SK-N-SH (cell line): ENCODE results near the gene PAIP1. TPM values are rescaled to one million over a fixed set of nuclear protein-coding genes. Genes with fewer than 3 reads are reported as not detected.

Experiments used
- CTCF ChIA-PET: fragments of 300-600, 350-600 bp; formaldehyde crosslinking; extraction: SDS; loops from one replicate; lab custom pipeline; 2021; lab: Yijun Ruan, JAX
- POLR2A ChIA-PET: fragments of 350-600 bp; sonication (Branson Sonifier 250); formaldehyde crosslinking; extraction: SDS; loops from one replicate; lab custom pipeline; 2020; ENCODE audit warnings: antibody characterized with exemption, inconsistent platforms; lab: Yijun Ruan, JAX
- DNase-seq: peaks from one replicate; pipeline ENCODE4 v3.0.0; 2012
- H2AFZ ChIP-seq: fragments of 200-600 bp; sonication (generic); 2 replicates; pipeline ENCODE4 v1.8.1; 2016; ENCODE audit warnings: antibody characterized with exemption, mild to moderate bottlenecking, low read depth
- H3F3A ChIP-seq: fragments of 200-600 bp; sonication (generic); replicated peaks from 2 replicates; pipeline ENCODE3; 2016; ENCODE audit warnings: antibody characterized with exemption, mild to moderate bottlenecking; ENCODE audit not compliant: insufficient read depth
- H3K27ac ChIP-seq, 2 experiments: fragments of 200-500 bp in 1 of 2; fragments of 200-600 bp in 1 of 2; sonication (Bioruptor generic) in 1 of 2; sonication (generic), shearing (Covaris generic) in 1 of 2; 2 replicates each; pipeline versions ENCODE4 v1.5.1 to v1.6.1; 2014 to 2016; ENCODE audit warnings: low read depth in 2 of 2, inconsistent platforms in 1 of 2, low read length in 1 of 2, mild to moderate bottlenecking in 1 of 2, mixed read lengths in 1 of 2
- H3K27me3 ChIP-seq: fragments of 200-600 bp; sonication (generic), shearing (Covaris generic); 2 replicates; pipeline ENCODE4 v1.6.1; 2016; ENCODE audit warnings: mixed run types; ENCODE audit not compliant: insufficient read depth
- H3K36me3 ChIP-seq, 2 experiments: fragments of 200-500 bp in 1 of 2; fragments of 200-600 bp in 1 of 2; sonication (Bioruptor generic) in 1 of 2; sonication (generic) in 1 of 2; replicated peaks in 1 of 2; 2 replicates each; pipeline versions ENCODE3 to v1.5.1; 2014 to 2016; ENCODE audit warnings: low read length in 1 of 2, mild to moderate bottlenecking in 1 of 2; ENCODE audit not compliant: insufficient read depth in 2 of 2, control insufficient read depth in 1 of 2
- H3K4me1 ChIP-seq, 2 experiments: fragments of 200-500 bp in 1 of 2; fragments of 200-600 bp in 1 of 2; sonication (Bioruptor generic) in 1 of 2; sonication (generic), shearing (Covaris generic) in 1 of 2; 2 replicates each; pipeline versions ENCODE4 v1.5.1 to v1.6.1; 2014 to 2016; ENCODE audit warnings: low read depth in 1 of 2, low read length in 1 of 2, mixed run types in 1 of 2; ENCODE audit not compliant: insufficient read depth in 2 of 2, control insufficient read depth in 1 of 2
- H3K4me2 ChIP-seq: fragments of 200-600 bp; sonication (generic), shearing (Covaris generic); 2 replicates; pipeline ENCODE4 v1.6.1; 2017; ENCODE audit warnings: mixed run types
- H3K4me3 ChIP-seq, 2 experiments: fragments of 200-500 bp in 1 of 2; fragments of 200-600 bp in 1 of 2; sonication (Bioruptor generic) in 1 of 2; sonication (generic), shearing (Covaris generic) in 1 of 2; 2 replicates each; pipeline versions ENCODE4 v1.5.1 to v1.8.1; 2014 to 2016; ENCODE audit warnings: low read depth in 2 of 2, inconsistent platforms in 1 of 2, low read length in 1 of 2, mild to moderate bottlenecking in 1 of 2, mixed read lengths in 1 of 2, moderate library complexity in 1 of 2
- H3K79me2 ChIP-seq: fragments of 200-600 bp; sonication (generic); 2 replicates; pipeline ENCODE4 v1.8.1; 2017; ENCODE audit warnings: mild to moderate bottlenecking; ENCODE audit not compliant: insufficient read depth
- H3K9ac ChIP-seq: fragments of 200-600 bp; sonication (generic); 2 replicates; pipeline ENCODE4 v1.6.1; 2017; ENCODE audit warnings: mixed run types
- H3K9me2 ChIP-seq: fragments of 200-600 bp; sonication (generic); 2 replicates; pipeline ENCODE4 v1.6.1; 2017; ENCODE audit warnings: mixed run types
- H3K9me3 ChIP-seq: fragments of 200-600 bp; sonication (generic); 2 replicates; pipeline ENCODE4 v1.6.1; 2017; ENCODE audit warnings: mixed run types, mild to moderate bottlenecking, moderate library complexity
- H4K20me1 ChIP-seq: fragments of 200-600 bp; sonication (generic); 2 replicates; pipeline ENCODE4 v1.6.1; 2017; ENCODE audit warnings: mild to moderate bottlenecking, mixed run types; ENCODE audit not compliant: insufficient read depth
- CTCF ChIP-seq: fragments of 200-600 bp; sonication (generic); IDR thresholded peaks from 2 replicates; pipeline ENCODE4 v1.6.1; 2017; ENCODE audit warnings: antibody characterized with exemption, mild to moderate bottlenecking, moderate library complexity
- ELF1 ChIP-seq: IDR thresholded peaks from 2 replicates; pipeline ENCODE4 v1.4.0; 2012
- EP300 ChIP-seq, 2 experiments: IDR thresholded peaks; 2 replicates each; pipeline versions ENCODE4 v1.4.0 to v1.6.1; 2012; ENCODE audit warnings: borderline replicate concordance in 1 of 2, low read depth in 1 of 2, low read length in 1 of 2
- FOXM1 ChIP-seq: IDR thresholded peaks from 2 replicates; pipeline ENCODE4 v1.4.0; 2012; ENCODE audit warnings: low read depth, mild to moderate bottlenecking
- GATA2 ChIP-seq: sonication (generic); formaldehyde crosslinking; IDR thresholded peaks from 2 replicates; pipeline ENCODE4 v1.5.0; 2020; ENCODE audit warnings: mild to moderate bottlenecking, missing genetic modification reagents
- IRF3 ChIP-seq: fragments of 150-350 bp; IDR thresholded peaks from 2 replicates; pipeline ENCODE4 v1.6.1; 2016; ENCODE audit warnings: mild to moderate bottlenecking, low read depth, low read length
- MEF2A ChIP-seq: IDR thresholded peaks from 2 replicates; pipeline ENCODE4 v1.4.0; 2012; ENCODE audit warnings: low read depth, borderline replicate concordance
- PBX3 ChIP-seq: IDR thresholded peaks from 2 replicates; pipeline ENCODE4; 2012
- POLR2AphosphoS5 ChIP-seq: IDR thresholded peaks from 2 replicates; pipeline ENCODE4 v1.6.1; 2012; ENCODE audit warnings: low read depth, low read length
- RCOR1 ChIP-seq: fragments of 150-350 bp; IDR thresholded peaks from 2 replicates; pipeline ENCODE4 v1.6.1; 2017; ENCODE audit warnings: antibody characterized with exemption, low read length
- SMC3 ChIP-seq: IDR thresholded peaks from 2 replicates; pipeline ENCODE4 v1.6.1; 2012; ENCODE audit warnings: low read depth, low read length, improper control_type of control experiment
- TEAD4 ChIP-seq: IDR thresholded peaks from 2 replicates; pipeline ENCODE4 v1.4.0; 2012; ENCODE audit warnings: mild to moderate bottlenecking, borderline replicate concordance; ENCODE audit not compliant: insufficient read depth
- USF1 ChIP-seq: IDR thresholded peaks from 2 replicates; pipeline ENCODE4 v1.4.0; 2012; ENCODE audit warnings: low read depth, borderline replicate concordance
- USF2 ChIP-seq: fragments of 150-350 bp; IDR thresholded peaks from 2 replicates; pipeline ENCODE4 v1.6.1; 2017; ENCODE audit warnings: antibody characterized with exemption, low read length, low read depth, borderline replicate concordance
- ZBTB33 ChIP-seq: IDR thresholded peaks from 2 replicates; pipeline ENCODE4 v1.4.0; 2012; ENCODE audit warnings: low read depth, borderline replicate concordance
- WGBS: methylation state at CpG from one replicate; pipeline ENCODE4 v1.1.6; 2017; ENCODE audit warnings: low lambda C conversion rate; 5-methylcytosine and 5-hydroxymethylcytosine counted together
- polyA plus RNA-seq, 3 experiments: library from polyadenylated mRNA; depleted of rRNA; stranded (reverse); fragments of >200 nt; gene quantifications; 2 replicates each; pipeline ENCODE4 v1.2.3, GENCODE V29; 2012

Gene PAIP1
- polyA plus RNA-seq, 1 of the 3 experiments (the other 2 are of a cell fraction) = 70.0 TPM

- 70% methylated on average over 2 of the region's 2 CpGs for WGBS
- Histone ChIP-seq H3K27me3 (no peaks in the 10 kb centered on the region), H3K79me2 (peaks cover 80% of the 10 kb centered on the region), H4K20me1 (peaks cover 62% of the 10 kb centered on the region), H3K9ac (no peak overlapping the region), H3K4me1 (peaks cover 19 to 28% of the 10 kb centered on the region in 2 experiments; a peak in 3 of 4 replicates), H3K27ac (no peak overlapping the region), H3F3A (no peaks in the 10 kb centered on the region), H3K4me3 (no peak overlapping the region), H3K4me2 (peak overlapping the region; percentile 85; the same call in 1 of the 2 replicates), H3K9me3 (no peaks in the 10 kb centered on the region), H3K36me3 (peaks cover 59 to 68% of the 10 kb centered on the region in 2 experiments), H3K9me2 (no peaks in the 10 kb centered on the region), H2AFZ (no peak overlapping the region)
- POLR2A ChIA-PET = interaction anchor here (1.1 kb wide), 1 partner anchor 51 kb away, joined by 4 read pairs; no protein-coding TSS in a partner anchor
- no peak for TF ChIP-seq IRF3
- TF ChIP-seq PBX3 = no peak
- no peak for DNase-seq
- CTCF ChIA-PET = interaction anchor here (0.6 to 2.6 kb wide), 3 partner anchors 10 to 38 kb away, joined by 3 to 13 read pairs (median 3); partner anchors contain the start of gene C5orf34
These were observed 3.5 kb downstream of the PAIP1 start for GRCh38 chr5:43553381-43553780.

- Histone ChIP-seq H2AFZ (no peak overlapping the region), H3K36me3 (peaks cover 75 to 84% of the 10 kb centered on the region in 2 experiments), H3K9ac (no peak overlapping the region), H3K9me3 (no peaks in the 10 kb centered on the region), H4K20me1 (peaks cover 72% of the 10 kb centered on the region), H3K4me2 (no peak overlapping the region), H3K27ac (no peak overlapping the region), H3K9me2 (no peaks in the 10 kb centered on the region), H3K4me3 (no peak overlapping the region), H3K79me2 (peaks cover 97% of the 10 kb centered on the region), H3F3A (no peaks in the 10 kb centered on the region), H3K4me1 (peaks cover 17 to 28% of the 10 kb centered on the region in 2 experiments; a peak in 3 of 4 replicates), H3K27me3 (no peaks in the 10 kb centered on the region)
- ChIA-PET POLR2A (no interaction called here), CTCF (no interaction called here)
- WGBS = 71% methylated on average over 2 of the region's 2 CpGs
- no peak for DNase-seq
- no peak for TF ChIP-seq CTCF
- TF ChIP-seq ELF1 = no peak
- no peak for TF ChIP-seq SMC3
- TF ChIP-seq FOXM1 = no peak
- TF ChIP-seq ZBTB33 = no peak
- TF ChIP-seq IRF3 = no peak
- TF ChIP-seq USF2 = no peak
- no peak for TF ChIP-seq PBX3
- TF ChIP-seq RCOR1 = no peak
- no peak for TF ChIP-seq MEF2A
- TF ChIP-seq USF1 = no peak
- TF ChIP-seq POLR2AphosphoS5 = no peak
- TF ChIP-seq EP300 (IDR thresholded peaks at IDR 0.05; ENCODE audit: borderline replicate concordance in 1 of 2, low read depth in 1 of 2, low read length in 1 of 2) = no peak
- no peak for TF ChIP-seq GATA2
- TF ChIP-seq TEAD4 = no peak
These were observed 5.1 kb downstream of the PAIP1 start for GRCh38 chr5:43551731-43552130.
